ENCODE results near the gene ANKRD52.
A peak's percentile ranks its signal among the peaks of the same experiment; 100 is the strongest.
"Not testable (repeated sequence)": the region's sequence is repeated elsewhere in the genome, so short reads cannot be mapped to it uniquely, and the experiment has no call there.

ANKRD52 gene

DNA sequence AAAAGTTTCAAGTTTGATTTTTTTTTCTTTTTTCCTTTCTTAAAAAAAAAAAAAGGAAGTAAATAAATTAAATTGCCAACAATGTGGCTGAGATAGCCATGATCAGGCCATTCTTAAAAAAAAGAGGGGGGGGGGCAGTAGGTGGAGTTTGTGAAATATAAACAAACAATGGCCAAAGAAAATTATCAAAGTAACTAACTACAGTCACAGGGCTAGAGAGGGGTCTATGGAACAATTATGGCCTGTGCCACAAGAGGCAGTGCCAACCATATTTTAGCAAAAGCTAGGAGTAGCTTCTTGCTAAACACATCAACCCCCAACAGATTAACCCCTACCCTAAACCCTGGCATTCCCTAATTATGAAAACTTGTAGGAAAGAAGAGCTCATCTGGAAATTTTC is 52.7 kb downstream of the ANKRD52 start:
- no peak for DNase-seq

DNA sequence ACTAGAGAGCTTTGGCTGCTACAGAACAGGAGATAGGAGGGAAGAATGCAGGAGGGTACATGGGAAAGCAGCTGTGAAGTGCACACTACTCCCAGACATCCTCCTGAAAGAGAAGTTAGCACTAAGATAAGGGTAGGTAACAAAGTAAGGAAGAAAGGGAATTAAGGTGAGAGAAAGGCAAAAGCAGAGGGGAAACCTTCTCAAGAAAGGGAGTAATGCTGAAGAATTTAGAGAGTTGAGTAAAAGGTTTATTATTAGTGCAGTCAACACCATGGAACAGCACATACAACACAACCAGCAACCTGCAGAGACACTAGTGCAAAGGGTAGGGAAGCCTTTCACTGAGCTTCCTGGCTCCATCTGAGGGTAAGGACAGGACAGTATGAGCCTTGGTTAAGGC is 53.9 kb downstream of the ANKRD52 start:
- no peak for DNase-seq

DNA sequence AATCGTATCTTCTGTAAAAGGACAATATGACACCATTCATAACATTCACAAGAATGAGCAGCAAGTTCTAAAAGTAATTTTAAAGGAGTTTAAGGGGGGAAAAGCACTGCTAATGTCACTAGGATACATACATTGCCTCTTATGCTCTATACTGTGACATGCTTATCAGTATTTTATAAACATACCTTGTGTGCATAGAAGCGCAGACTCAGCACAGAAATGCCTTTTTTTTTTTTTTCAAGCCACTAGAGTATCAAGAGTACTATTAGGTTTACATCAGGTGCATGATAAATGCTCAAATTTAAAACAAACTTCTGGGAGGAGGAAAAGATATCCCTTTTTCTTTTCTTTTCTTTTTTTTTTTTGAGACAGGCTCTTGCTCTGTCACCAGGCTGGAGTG is 55.3 kb downstream of the ANKRD52 start:
- no peak for DNase-seq

DNA sequence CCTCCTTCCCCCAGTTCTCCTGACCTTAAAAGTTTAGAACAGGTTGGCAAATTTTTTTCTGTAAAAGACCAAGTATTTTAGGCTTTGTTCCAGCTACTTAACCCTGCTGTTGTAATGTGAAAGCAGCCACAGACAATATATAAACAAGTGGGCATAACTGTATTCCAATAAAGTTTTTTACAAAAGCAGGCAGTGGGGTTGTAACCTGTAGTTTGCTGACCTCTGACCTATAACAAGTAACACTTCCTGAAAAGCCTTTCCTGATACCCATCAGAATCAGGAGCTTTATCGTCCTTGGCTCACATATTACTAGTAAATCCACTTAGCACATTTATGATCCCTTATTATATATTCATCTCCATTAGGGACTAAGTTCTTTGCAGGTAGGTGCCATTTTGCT is 55.8 kb downstream of the ANKRD52 start:
- no peak for DNase-seq

DNA sequence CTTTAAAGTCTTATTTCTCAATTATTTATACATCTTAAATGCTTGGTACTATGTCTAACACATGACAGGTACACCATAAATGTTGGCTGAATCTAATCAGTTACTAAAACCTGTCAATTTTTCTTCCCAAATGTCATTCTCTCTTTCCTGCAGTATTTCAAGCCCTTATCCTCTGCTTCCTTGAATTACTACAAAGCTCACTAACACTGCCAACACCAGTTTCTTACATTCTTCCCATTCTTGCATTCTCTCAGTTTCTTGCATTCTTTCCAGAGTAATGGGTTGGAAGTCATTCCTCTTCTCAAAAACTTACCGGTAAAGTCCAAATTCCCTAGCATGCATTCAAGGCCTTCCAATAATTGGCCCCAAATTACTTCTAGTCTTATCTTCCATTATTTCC is 59.3 kb downstream of the ANKRD52 start:
- no peak for DNase-seq

DNA sequence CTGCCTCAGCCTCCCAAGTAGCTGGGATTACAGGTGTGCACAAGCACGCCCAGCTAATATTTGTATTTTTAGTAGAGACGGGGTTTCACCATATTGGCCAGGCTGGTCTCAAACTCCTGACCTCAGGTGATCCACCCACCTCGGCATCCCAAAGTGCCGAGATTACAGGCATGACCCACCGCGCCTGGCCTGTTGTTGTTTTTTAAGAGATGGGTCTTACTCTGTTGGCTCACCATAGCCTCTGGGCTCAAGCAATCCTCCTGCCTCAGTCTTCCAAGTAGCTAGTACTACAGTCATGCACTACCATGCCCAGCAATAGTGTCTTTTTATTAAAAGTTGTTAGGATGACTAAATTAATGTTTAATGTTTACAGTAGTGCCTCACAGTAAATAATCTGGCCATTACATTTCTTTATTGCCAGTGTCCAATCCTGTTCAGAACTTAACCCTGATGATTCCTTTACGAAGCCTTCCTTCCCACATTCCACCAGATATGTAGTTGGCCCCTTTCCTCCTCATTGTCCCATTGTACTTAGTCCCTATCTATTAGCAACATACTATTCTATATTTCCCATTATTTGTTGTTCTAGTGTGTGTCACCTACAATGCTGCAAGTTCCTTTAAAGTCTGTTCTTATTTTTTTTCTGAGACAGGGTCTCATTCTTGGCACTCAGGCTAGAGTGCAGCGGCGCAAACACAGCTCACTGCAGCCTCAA is 60.1 kb downstream of the ANKRD52 start:
- DNase-seq: no peak

DNA sequence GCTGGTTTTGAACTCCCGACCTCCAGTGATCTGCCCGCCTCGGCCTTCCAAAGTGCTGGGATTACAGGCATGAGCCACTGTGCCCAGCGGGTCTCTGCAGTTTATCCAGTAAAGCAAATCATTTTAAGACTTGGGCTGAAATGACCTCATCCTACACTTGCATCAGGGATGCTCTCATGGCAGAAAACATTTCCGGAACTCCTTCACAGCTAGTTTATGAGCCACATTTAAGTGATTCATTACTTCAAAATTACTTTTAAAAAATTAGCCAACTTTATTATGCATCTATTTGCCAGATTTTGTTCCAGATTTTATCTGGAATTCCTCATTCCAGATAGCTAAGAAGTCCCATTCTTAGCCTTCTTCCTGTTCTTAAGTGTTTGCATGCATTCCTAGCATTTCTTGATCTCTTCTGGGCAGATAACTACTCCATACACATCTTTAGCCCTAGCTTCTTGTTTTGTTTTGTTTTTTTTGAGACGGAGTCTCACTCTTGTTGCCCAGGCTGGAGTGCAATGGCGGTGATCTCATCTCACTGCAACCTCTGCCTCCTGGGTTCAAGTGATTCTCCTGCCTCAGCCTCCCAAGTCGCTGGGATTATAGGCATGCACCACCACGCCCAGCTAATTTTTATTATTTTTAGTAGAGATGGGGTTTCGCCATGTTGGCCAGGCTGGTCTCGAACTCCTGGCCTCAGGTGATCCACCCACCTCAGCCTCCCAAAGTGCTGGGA is 61.2 kb downstream of the ANKRD52 start:
- DNase-seq: not testable (repeated sequence)

DNA sequence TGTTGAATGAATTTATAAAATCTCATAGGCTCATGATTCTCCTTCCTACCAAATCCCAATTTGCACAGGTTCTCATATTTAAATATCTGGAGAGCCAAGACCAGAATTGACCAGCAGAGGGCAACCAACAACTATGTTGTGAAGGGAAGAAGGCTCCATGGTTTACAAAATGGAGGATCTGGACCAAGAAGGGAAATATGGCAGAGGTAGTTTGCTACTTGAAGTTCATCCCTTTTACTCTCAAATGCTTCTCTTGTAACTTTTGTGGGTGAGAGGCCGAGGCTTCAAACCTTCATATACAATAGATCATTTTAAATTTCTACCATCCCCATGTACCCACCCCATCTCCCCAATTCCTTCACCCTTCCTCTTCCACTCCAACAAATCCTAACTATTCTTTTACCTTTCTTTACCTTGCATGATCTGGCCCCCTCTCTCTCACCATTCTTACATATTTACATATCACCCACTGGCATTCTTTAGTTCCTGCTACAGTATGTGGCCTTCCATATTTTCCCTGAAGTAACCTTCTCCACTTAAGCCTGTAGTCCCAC is 65.1 kb downstream of the ANKRD52 start:
- peak; percentile 86 for DNase-seq

DNA sequence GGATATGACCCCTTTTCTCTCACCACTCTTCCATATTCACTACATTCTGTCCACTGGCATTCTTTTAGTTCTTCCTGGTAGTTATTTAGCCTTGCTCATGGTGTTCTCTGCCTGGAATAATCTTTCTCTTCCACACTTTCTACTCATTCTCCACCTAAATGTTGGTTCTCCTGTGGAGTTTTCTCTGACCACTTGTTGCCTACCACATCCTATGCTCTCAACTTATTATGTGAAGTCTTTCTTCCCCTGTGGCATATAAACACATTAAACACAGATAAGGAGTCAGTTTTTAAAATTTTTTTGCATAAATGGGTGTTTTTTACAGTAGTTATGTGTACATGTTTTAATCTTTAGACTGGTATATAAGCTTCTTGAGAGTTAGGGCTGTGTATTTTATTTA is 65.6 kb downstream of the ANKRD52 start:
- no peak for DNase-seq

DNA sequence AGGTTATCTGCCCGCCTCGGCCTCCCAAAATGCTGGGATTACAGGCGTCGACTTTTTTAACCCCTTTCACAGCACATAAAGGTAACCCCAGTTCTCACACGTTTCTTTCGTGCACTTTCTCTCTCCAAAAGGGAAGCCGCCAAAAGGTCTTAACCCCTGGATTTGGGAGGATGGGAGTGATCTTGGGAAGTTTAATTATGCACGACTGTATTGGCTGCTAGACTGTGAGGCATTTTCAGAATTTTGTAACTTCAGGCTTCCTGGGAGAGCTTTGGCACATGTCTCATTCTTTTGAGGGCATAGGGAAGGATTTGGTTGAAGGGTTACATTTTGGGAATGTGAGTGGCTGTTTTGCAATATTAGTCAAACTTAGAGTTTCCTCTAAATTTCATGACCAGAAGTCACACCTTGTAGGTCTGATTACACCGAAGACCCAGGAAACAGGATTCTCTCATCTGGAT is 67.5 kb downstream of the ANKRD52 start:
- no peak for DNase-seq

DNA sequence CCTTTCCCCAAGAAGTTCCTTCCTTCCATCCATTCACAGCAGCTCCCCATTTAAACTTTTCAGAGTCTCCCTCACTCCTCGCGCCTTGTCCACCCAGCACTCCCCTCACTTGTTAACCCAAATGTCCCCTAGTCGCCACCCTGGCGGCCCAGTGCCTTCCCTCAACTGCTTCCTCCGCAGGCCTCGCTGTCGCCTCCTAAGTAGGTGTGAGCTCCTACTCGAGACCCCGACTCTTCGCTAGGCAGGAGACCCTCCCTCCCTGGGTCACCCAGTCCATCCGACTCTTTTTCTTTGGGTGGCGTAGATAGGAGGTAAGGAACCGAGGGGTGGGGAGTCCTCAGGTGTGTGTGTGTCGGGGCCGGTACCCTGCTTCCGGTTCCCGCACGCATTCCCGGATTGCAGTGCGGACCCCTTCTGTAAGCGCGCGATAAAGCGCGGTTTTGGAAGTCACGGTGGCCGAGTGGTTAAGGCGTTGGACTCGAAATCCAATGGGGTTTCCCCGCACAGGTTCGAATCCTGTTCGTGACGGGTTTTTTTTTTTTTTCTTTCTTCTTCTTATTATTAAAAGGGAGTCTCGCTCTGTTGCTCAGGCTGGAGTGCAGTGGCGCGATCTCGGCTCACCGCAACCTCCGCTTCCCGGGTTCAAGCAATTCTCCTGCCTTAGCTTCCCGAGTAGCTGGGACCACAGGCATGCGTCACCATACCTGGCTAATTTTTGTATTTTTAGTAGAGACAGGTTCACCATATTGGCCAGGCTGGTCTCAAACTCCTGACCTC is 68.1 kb downstream of the ANKRD52 start:
- peak; percentile 91 for DNase-seq

DNA sequence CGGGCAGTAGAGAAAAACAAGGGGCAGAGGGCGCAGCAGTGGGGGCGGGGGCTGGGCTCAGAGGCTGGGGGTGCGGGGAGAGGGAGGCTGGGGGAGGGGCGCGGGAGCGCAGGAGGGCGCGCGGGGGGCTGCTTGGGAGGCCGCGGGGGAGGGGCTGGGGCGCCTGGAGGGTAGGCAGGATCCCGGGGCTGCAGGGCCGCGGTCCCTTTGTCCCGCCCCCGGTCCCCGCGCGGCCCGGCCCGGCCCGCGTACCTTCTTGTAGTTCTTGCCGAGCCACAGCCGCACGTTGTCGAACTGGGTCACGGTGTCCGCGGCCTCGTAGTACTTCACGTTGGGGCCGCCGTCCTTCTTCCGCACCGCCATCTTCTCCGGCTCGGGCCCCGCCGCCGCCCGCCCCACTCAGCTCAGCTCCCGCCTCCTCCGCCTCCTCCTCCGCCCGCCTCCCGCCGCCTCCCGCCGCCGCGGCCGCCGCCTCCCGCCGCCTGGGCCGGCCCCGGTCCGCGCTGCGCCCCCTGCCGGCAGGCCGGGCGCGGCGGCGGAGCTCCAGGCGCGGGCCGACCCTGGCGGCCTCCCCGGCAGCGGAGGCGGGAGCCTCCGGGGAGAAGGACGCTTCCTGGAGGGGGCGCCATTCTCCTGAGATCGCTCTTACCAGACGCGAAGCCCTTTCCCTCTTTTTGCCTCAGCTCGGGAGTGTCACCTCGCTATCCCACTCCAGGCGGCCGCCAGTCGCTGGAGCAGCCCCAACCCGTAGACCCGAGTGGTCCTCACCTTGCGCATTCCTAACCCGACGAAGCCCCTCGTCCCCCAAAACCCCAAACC is 68.9 kb downstream of the ANKRD52 start, which contains the start of gene SMARCC2:
TSS of gene SMARCC2 (minus strand) at position 385 of the 819 bp plus-strand sequence. CDS start at position 363, 22 bp downstream.
- peak; percentile 88 for DNase-seq

DNA sequence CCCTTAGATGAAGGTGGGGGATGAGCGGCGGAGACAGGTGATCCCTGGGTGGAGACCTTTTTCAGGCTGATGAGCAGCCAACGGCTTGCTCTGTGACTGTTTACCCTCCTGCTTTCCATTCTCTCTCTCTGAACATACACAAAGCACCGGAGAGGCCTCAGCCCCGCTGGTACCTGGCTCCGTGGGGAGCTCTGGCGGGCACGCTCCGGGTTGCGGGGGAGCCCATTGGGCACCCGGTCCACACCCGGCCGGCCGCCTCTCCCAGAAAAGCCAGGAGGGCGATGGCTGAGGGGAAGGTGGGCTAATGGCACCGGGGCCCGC is 69.4 kb downstream of the ANKRD52 start:
- no peak for DNase-seq

DNA sequence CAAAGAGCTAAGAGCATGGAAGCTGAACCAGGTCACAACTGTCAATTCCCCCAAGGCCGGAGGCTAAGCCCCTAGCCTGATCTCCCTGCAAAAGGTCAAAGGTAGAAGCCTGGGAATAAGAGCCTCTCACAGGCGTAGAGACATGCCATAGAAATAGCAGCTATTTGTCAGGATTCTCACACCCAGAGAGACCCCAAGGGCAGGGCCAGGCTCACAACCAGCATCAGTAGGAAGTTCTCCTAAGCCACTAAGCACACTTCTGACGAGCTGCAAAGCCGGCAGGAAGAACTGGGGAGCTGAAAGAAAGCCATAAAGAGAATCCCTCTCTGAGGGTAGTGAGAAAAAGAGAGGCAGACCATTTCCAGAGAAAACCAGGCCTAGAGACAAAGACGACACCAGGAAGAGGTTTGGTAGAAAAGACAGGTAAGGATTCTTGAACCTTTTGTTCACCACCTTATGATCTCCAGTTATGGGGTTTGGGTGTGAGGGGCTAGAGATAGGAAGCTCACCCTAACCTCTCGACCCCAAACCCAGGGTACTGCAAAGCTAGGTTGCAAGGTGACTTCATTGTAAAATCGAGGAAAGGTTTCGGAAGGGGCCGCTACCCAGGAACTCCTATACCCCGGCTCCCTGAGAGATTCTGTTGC is 69.9 kb downstream of the ANKRD52 start:
- peak; percentile 16 for DNase-seq
